ENCODE measurements around the gene PROCA1. TPM values are rescaled to one million over a fixed set of nuclear protein-coding genes. Genes with fewer than 3 reads are reported as not detected.

PROCA1 gene
- total and polyA plus RNA-seq, 3 donors from 2014 or later = 90.2 to 322 (median 286) TPM

- DNase-seq = no peak
- Histone ChIP-seq H3K36me3 (ENCODE audit: low read depth, missing control alignments) (no peaks in the 10 kb centered on the region), H3K27me3 (no peaks in the 10 kb centered on the region), H3K9me3 (no peaks in the 10 kb centered on the region), H3K4me1 (peaks cover 36% of the 10 kb centered on the region), H3K27ac (peak overlapping the region in 1 of 2 donors; percentile 65), H3K4me3 (no peak overlapping the region)
- intact Hi-C loops (cut with DNase I; ENCODE audit: low total_unique reads) = no loop called here
- TF ChIP-seq POLR2A (IDR thresholded peaks at IDR 0.05) = no peak
- TF ChIP-seq CTCF (IDR thresholded peaks at IDR 0.05) = no peak
- 40 to 59% methylated on average over 2 to 7 of the region's 7 CpGs for WGBS, 2 donors
Observed at GRCh38 chr17:28747051-28747691, 35.5 kb upstream of the PROCA1 start.

- intact Hi-C loops (cut with DNase I; ENCODE audit: low total_unique reads) = no loop called here
- Histone ChIP-seq H3K4me3 (no peak overlapping the region), H3K27me3 (no peaks in the 10 kb centered on the region), H3K9me3 (no peaks in the 10 kb centered on the region), H3K36me3 (ENCODE audit: low read depth, missing control alignments) (no peaks in the 10 kb centered on the region), H3K27ac (peak overlapping the region in 1 of 2 donors; percentile 65), H3K4me1 (peaks cover 36% of the 10 kb centered on the region)
- TF ChIP-seq POLR2A (IDR thresholded peaks at IDR 0.05) (no peak), CTCF (IDR thresholded peaks at IDR 0.05) (no peak)
- DNase-seq = no peak
- 40 to 60% methylated on average over 4 to 5 of the region's 5 CpGs for WGBS, 2 donors
Observed at GRCh38 chr17:28746611-28747050, 34.9 kb upstream of the PROCA1 start.

GRCh38 chr17:28745786-28746411 is 34.2 kb upstream of the PROCA1 start:
- no peak for DNase-seq
- Histone ChIP-seq H3K4me1 (peaks cover 36% of the 10 kb centered on the region), H3K4me3 (peak overlapping the region in 1 of 2 donors; percentile 79), H3K9me3 (no peaks in the 10 kb centered on the region), H3K36me3 (ENCODE audit: low read depth, missing control alignments) (no peaks in the 10 kb centered on the region), H3K27ac (peak overlapping the region; percentile 89 to 97), H3K27me3 (no peaks in the 10 kb centered on the region)
- TF ChIP-seq CTCF (IDR thresholded peaks at IDR 0.05) (no peak), POLR2A (IDR thresholded peaks at IDR 0.05) (no peak)
- intact Hi-C loops (cut with DNase I; ENCODE audit: low total_unique reads) = no loop called here
- WGBS, 2 donors = 72 to 79% methylated on average over 3 to 4 of the region's 4 CpGs

- H3K4me1 ChIP-seq = peaks cover 28% of the 10 kb centered on the region
- intact Hi-C loops (cut with DNase I; ENCODE audit: low total_unique reads) = no loop called here
Observed at GRCh38 chr17:28744972-28745785, 33.5 kb upstream of the PROCA1 start.

More at GRCh38 chr17:28744972-28745785, 33.5 kb upstream of the PROCA1 start:
- WGBS, 2 donors = 2 to 3% methylated on average over 21 to 31 of the region's 31 CpGs
- Histone ChIP-seq H3K36me3 (ENCODE audit: low read depth, missing control alignments) (no peaks in the 10 kb centered on the region), H3K9me3 (no peaks in the 10 kb centered on the region), H3K4me3 (peak overlapping the region; percentile 76 to 79), H3K27ac (peak overlapping the region; percentile 89 to 97), H3K27me3 (no peaks in the 10 kb centered on the region)
- DNase-seq = peak; percentile 74
- TF ChIP-seq CTCF (IDR thresholded peaks at IDR 0.05) (no peak), POLR2A (IDR thresholded peaks at IDR 0.05) (no peak)
